ENCODE data around the gene PARP8.

Gene PARP8

GRCh38 chr5:50829023-50829422 is 162.6 kb downstream of the PARP8 start:
- no peak overlapping the region for H3K27ac ChIP-seq (ENCODE audit: low read depth, low read length, poor library complexity, severe bottlenecking)
- TF ChIP-seq CTCF (IDR thresholded peaks at IDR 0.05; ENCODE audit: low read length) (no peak), EZH2 (IDR thresholded peaks at IDR 0.05; ENCODE audit: borderline replicate concordance, low read length) (no peak)
- H3K9me3 ChIP-seq (ENCODE audit: low read length) = no peaks in the 10 kb centered on the region
- no peaks in the 10 kb centered on the region for H3K9me2 ChIP-seq (ENCODE audit: low read depth, low read length)
- no peak overlapping the region for H2AFZ ChIP-seq (ENCODE audit: low read length)
- no peaks in the 10 kb centered on the region for H3K4me1 ChIP-seq (ENCODE audit: insufficient read depth, low read length, severe bottlenecking)
- no peak overlapping the region for H3K9ac ChIP-seq (ENCODE audit: low read length)
- H3K4me3 ChIP-seq (ENCODE audit: low read depth, low read length, poor library complexity, severe bottlenecking) = no peak overlapping the region
- no peaks in the 10 kb centered on the region for H4K20me1 ChIP-seq (ENCODE audit: insufficient read depth, low read length)
- H3K4me2 ChIP-seq (ENCODE audit: low read length) = no peak overlapping the region
- H3K79me2 ChIP-seq (ENCODE audit: insufficient read depth, low read length) = no peaks in the 10 kb centered on the region
- no peaks in the 10 kb centered on the region for H3K27me3 ChIP-seq (ENCODE audit: insufficient read depth, low read length)
- peaks cover 68% of the 10 kb centered on the region for H3K36me3 ChIP-seq (ENCODE audit: insufficient read depth, low read length)
- H3F3A ChIP-seq (ENCODE audit: insufficient read depth, low read length) = no peaks in the 10 kb centered on the region

- H3K4me3 ChIP-seq (ENCODE audit: low read depth, low read length, poor library complexity, severe bottlenecking) = no peak overlapping the region
- no peaks in the 10 kb centered on the region for H3K9me3 ChIP-seq (ENCODE audit: low read length)
- H3K79me2 ChIP-seq (ENCODE audit: insufficient read depth, low read length) = no peaks in the 10 kb centered on the region
- no peak for TF ChIP-seq EZH2 (IDR thresholded peaks at IDR 0.05; ENCODE audit: borderline replicate concordance, low read length)
- TF ChIP-seq CTCF (IDR thresholded peaks at IDR 0.05; ENCODE audit: low read length) = no peak
- no peak overlapping the region for H3K27ac ChIP-seq (ENCODE audit: low read depth, low read length, poor library complexity, severe bottlenecking)
- no peaks in the 10 kb centered on the region for H4K20me1 ChIP-seq (ENCODE audit: insufficient read depth, low read length)
- no peaks in the 10 kb centered on the region for H3K9me2 ChIP-seq (ENCODE audit: low read depth, low read length)
- no peaks in the 10 kb centered on the region for H3K4me1 ChIP-seq (ENCODE audit: insufficient read depth, low read length, severe bottlenecking)
- H3K4me2 ChIP-seq (ENCODE audit: low read length) = no peak overlapping the region
- peaks cover 68% of the 10 kb centered on the region; the same call in 1 of the 2 replicates for H3K36me3 ChIP-seq (ENCODE audit: insufficient read depth, low read length)
- no peaks in the 10 kb centered on the region for H3F3A ChIP-seq (ENCODE audit: insufficient read depth, low read length)
- H3K9ac ChIP-seq (ENCODE audit: low read length) = no peak overlapping the region
- no peak overlapping the region for H2AFZ ChIP-seq (ENCODE audit: low read length)
- H3K27me3 ChIP-seq (ENCODE audit: insufficient read depth, low read length) = no peaks in the 10 kb centered on the region
These were observed 166.3 kb downstream of the PARP8 start for GRCh38 chr5:50832657-50833284.

- Histone ChIP-seq H2AFZ (ENCODE audit: low read length) (no peak overlapping the region), H3K9ac (ENCODE audit: low read length) (no peak overlapping the region), H3F3A (ENCODE audit: insufficient read depth, low read length) (no peaks in the 10 kb centered on the region), H3K4me1 (ENCODE audit: insufficient read depth, low read length, severe bottlenecking) (no peaks in the 10 kb centered on the region), H3K4me3 (ENCODE audit: low read depth, low read length, poor library complexity, severe bottlenecking) (no peak overlapping the region), H3K79me2 (ENCODE audit: insufficient read depth, low read length) (no peaks in the 10 kb centered on the region), H3K27me3 (ENCODE audit: insufficient read depth, low read length) (no peaks in the 10 kb centered on the region), H3K27ac (ENCODE audit: low read depth, low read length, poor library complexity, severe bottlenecking) (no peak overlapping the region), H3K9me2 (ENCODE audit: low read depth, low read length) (no peaks in the 10 kb centered on the region), H3K9me3 (ENCODE audit: low read length) (no peaks in the 10 kb centered on the region), H3K36me3 (ENCODE audit: insufficient read depth, low read length) (peaks cover 56% of the 10 kb centered on the region; the same call in 1 of the 2 replicates), H4K20me1 (ENCODE audit: insufficient read depth, low read length) (no peaks in the 10 kb centered on the region), H3K4me2 (ENCODE audit: low read length) (no peak overlapping the region)
- TF ChIP-seq EZH2 (IDR thresholded peaks at IDR 0.05; ENCODE audit: borderline replicate concordance, low read length) (no peak), CTCF (IDR thresholded peaks at IDR 0.05; ENCODE audit: low read length) (no peak)
These were observed 169.9 kb downstream of the PARP8 start for GRCh38 chr5:50836356-50836755.
